C4-2B (cell line): ENCODE results near the gene SPATA12.

Source experiments
- H3K27ac ChIP-seq: fragments of 450-650 bp; 2 replicates; pipeline ENCODE4 v1.5.1; 2017
- ZFX ChIP-seq: fragments of 450-650 bp; IDR thresholded peaks from 2 replicates; pipeline ENCODE4 v1.6.1; 2017
- TF ChIP-seq, protein P1 (sequence below): fragments of 450-650 bp; conservative IDR thresholded peaks from 2 replicates; pipeline ENCODE4 v1.5.1; 2017; ENCODE audit warnings: mild to moderate bottlenecking

The SPATA12 gene, protein sequence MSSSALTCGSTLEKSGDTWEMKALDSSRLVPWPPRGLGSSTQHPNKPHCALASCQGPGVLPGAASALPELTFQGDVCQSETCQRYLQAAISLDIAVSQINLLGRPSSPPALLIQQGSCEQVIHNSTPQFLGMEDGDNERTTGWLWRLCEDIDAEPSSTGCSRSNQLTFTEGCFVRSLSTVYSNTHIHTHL

DNA sequence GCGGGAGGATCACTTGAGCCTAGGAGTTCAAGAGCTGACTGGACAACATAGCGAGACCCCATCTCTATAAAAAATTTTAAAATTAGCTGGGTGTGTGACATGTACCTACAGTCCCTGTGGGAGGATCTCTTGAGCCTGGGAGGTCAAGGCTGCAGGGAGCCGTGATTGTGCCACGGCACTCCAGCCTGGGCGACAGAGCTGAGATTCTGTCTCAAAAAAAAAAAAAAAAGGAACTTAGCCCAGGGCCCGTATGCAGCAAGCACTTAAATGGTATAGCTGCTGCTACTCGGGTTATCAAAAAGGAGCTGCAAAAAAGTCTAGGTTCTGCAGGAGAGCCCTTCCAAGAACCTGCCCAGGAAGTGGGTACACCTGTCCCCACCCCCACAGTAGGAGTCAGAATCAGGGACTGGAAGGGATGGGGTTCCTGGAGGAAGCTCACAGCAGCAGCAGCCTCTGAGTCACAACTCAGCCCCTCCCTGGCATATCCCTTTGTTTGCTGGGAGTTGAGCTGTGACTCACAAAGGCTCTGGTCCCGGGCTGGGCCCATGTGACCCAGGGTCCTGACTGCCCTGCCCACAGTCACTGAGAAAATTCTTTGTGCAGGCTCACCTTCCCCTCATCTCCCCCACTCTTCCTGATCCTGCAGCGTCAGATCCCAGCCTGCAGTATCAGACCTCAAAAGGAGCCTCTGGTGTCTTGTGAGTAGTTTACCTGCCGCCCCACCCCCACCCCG is at the start of gene SPATA12:
SPATA12 (plus strand) TSS at position 576 of the 733 bp plus-strand sequence. CDS start 13,031 bp downstream, outside the sequence.
- TF ChIP-seq ZFX, result no peak
- TF ChIP-seq, protein P1, sequence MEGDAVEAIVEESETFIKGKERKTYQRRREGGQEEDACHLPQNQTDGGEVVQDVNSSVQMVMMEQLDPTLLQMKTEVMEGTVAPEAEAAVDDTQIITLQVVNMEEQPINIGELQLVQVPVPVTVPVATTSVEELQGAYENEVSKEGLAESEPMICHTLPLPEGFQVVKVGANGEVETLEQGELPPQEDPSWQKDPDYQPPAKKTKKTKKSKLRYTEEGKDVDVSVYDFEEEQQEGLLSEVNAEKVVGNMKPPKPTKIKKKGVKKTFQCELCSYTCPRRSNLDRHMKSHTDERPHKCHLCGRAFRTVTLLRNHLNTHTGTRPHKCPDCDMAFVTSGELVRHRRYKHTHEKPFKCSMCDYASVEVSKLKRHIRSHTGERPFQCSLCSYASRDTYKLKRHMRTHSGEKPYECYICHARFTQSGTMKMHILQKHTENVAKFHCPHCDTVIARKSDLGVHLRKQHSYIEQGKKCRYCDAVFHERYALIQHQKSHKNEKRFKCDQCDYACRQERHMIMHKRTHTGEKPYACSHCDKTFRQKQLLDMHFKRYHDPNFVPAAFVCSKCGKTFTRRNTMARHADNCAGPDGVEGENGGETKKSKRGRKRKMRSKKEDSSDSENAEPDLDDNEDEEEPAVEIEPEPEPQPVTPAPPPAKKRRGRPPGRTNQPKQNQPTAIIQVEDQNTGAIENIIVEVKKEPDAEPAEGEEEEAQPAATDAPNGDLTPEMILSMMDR, result no peak
- no peak within 1 kb of the TSS for H3K27ac ChIP-seq

DNA sequence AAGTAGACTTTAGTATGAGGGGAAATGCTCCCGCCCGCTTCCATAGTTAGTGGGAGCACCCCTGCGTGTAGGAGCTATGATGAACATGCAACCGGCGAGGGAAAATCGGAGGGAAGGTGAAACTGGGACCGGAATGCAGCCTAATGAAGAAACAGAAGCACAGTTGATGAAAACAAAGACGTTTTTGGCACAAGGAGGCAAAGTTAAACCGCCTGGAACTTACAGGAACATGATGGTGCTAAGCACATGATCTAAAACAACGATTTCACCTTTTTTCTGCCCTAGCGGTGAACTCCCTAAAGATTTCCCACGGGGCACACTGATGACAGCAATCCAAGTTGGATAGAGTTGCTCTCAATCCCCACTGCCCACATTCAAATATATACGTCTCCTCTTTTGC is 49.4 kb upstream of the SPATA12 start:
- H3K27ac ChIP-seq, result no peak overlapping the region
- TF ChIP-seq, protein P1, result no peak
- TF ChIP-seq ZFX, result no peak

DNA sequence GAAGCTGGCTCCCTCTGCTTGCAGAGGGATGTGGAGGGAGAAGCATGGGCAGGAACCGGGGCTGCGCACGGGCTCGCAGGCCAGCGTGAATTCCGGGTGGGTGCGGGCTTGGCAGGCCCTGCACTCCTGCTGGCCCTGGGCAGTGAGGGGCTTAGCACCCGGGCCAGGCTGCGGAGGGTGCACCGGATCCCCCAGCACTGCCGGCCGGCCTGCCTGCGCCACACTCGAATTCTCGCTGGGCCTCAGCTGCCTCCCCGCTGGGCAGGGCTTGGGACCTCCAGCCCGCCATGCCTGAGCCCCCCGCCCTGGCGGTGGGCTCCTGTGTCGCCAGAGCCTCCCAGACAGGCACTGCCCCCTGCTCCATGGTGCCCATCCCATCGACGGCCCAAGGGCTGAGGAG is 47.6 kb upstream of the SPATA12 start:
- no peak for TF ChIP-seq ZFX
- TF ChIP-seq, protein P1, result no peak
- H3K27ac ChIP-seq, result no peak overlapping the region

DNA sequence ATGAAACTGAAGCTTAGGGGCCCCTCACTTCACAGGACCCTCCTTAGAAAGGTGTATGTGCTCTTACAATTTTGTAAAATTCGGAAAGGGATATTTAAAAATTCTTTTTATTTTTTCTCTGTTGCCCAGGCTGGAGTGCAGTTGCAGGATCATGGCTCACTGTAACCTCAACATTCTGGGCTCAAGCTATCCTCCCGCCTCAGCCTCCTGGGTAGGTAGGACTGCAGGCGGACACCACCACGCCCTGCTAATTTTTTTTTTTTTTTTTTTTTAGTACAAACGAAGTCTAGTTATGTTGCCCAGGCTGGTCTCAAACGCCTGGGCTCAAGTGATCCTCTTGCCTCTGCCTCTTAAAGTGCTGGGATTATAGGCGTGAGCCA is 45.1 kb upstream of the SPATA12 start:
- TF ChIP-seq, protein P1, result no peak
- TF ChIP-seq ZFX, result no peak
- no peak overlapping the region; the same call in 1 of the 2 replicates for H3K27ac ChIP-seq

DNA sequence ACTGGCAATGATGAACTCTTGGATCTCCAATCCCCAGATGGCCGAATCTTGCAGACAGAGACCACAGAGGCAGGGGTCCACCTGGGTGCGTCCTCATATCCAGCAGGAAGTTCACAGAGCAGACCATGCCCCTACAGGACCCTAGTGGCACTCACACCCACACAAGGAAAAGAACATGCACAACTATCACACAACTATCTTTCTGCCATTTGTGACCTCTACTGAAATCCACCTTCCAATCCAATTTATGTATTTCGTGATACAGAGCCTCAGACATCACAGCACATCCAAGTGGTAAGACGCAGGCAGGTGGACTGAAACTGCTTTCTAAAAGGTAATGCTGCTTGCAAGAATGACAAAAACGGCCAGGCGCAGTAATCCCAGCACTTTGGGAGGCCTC is 44.6 kb upstream of the SPATA12 start:
- no peak overlapping the region; the same call in 1 of the 2 replicates for H3K27ac ChIP-seq
- TF ChIP-seq, protein P1, result no peak

DNA sequence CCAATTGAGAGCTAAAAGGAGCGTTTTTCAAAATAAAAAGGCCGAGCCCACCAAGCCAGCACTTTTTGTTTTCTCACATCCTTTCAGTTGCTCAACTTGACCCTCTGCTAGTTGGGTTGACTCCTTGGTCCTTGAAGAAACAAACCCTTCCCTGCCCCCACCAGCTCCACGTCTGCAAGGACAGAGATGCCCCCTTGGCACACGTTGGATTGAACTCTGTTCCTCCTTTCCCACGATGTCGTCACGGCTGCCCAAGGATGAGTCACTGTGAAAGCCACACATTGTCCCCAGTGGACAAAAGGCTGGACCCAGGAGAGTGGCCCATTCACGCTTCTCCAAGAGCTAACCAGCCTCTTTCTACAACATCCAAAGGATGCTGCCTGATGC is 43.0 kb upstream of the SPATA12 start:
- no peak for TF ChIP-seq ZFX
- TF ChIP-seq, protein P1, result no peak
- H3K27ac ChIP-seq, result no peak overlapping the region

DNA sequence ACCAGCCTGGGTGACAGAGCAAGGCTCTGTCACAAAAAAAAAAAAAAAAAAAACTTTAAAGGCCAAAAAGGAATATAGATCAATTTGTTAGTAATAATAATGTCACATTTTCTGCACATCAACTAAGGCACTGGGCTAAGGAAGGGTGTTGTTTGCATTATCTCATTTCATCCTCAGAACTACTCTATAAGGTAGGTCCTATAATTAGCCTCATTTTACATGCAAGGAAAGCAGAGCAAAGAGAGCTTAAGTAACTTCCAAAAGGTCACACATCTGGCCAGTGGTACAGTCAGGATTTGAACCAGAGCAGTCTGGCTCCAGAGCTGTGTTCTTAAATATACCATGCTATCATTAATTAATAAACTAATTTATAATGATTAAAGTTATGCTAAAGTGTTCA is 42.2 kb upstream of the SPATA12 start:
- H3K27ac ChIP-seq, result no peak overlapping the region
- TF ChIP-seq, protein P1, result no peak
- no peak for TF ChIP-seq ZFX
